Activated CD8-positive, alpha-beta memory T cell treated with anti-CD3 and anti-CD28 coated beads, Interleukin-2, amount 10 ng/mL, durations not matched to agents 7 days and 5 days (primary cell): ENCODE measurements around the gene SORCS2. TPM values are rescaled to one million over a fixed set of nuclear protein-coding genes. Genes with fewer than 3 reads are reported as not detected.
A peak's percentile ranks its signal among the peaks of the same experiment; 100 is the strongest.

ENCODE experiments used
- ATAC-seq: fragments of 150-1000 bp; cut with Tn5 transposase; one replicate; pipeline ENCODE4 v1.10.0; 2021; ENCODE audit warnings: moderate library complexity
- CTCF ChIA-PET: fragments of 350-600 bp; sonication (Branson Sonifier 250); formaldehyde crosslinking; loops from one replicate; lab custom pipeline; 2021; ENCODE audit warnings: antibody characterized with exemption; lab: Charles Lee
- DNase-seq: peaks from one replicate; pipeline ENCODE4 v3.0.0-alpha.2; 2020
- H3K27ac Mint-ChIP-seq: one replicate; pipeline ENCODE4 v1.8.0; 2021; ENCODE audit warnings: mild to moderate bottlenecking, mixed read lengths
- H3K27me3 Mint-ChIP-seq: one replicate; pipeline ENCODE4 v1.8.0; 2021; ENCODE audit warnings: mixed read lengths
- H3K36me3 Mint-ChIP-seq: one replicate; pipeline ENCODE4 v1.8.0; 2021; ENCODE audit warnings: mild to moderate bottlenecking, mixed read lengths
- H3K4me1 Mint-ChIP-seq: one replicate; pipeline ENCODE4 v1.8.0; 2021; ENCODE audit warnings: mixed read lengths
- H3K4me3 Mint-ChIP-seq: one replicate; pipeline ENCODE4 v1.8.0; 2021; ENCODE audit warnings: mild to moderate bottlenecking, moderate library complexity, mixed read lengths
- H3K9me3 Mint-ChIP-seq: one replicate; pipeline ENCODE4 v1.8.0; 2022; ENCODE audit warnings: low read depth, mixed read lengths
- total RNA-seq, 2 experiments: library from RNA; stranded (reverse); gene quantifications; one replicate each; pipeline ENCODE4 v1.2.3, GENCODE V29; 2021

SORCS2 gene
- total RNA-seq, 2 experiments from 2014 or later, result 0.05 to 0.06 TPM

- ATAC-seq (no peak), DNase-seq (peak; percentile 22)
- no peaks in the 10 kb centered on the region for H3K9me3 Mint-ChIP-seq
- no peaks in the 10 kb centered on the region for H3K27me3 Mint-ChIP-seq
- no peaks in the 10 kb centered on the region for H3K4me1 Mint-ChIP-seq
- H3K27ac Mint-ChIP-seq, result no peak overlapping the region
- H3K36me3 Mint-ChIP-seq, result no peaks in the 10 kb centered on the region
- CTCF ChIA-PET, result no interaction called here
- no peak overlapping the region for H3K4me3 Mint-ChIP-seq
Measured at GRCh38 chr4:7424553-7425111, 232.3 kb downstream of the SORCS2 start.

- no peak overlapping the region for H3K4me3 Mint-ChIP-seq
- CTCF ChIA-PET, result no interaction called here
Measured at GRCh38 chr4:7425124-7425523, 232.8 kb downstream of the SORCS2 start.

GRCh38 chr4:7425591-7426468, 233.5 kb downstream of the SORCS2 start:
- ATAC-seq (no peak), DNase-seq (peak; percentile 22)
- Mint-ChIP-seq H3K9me3 (no peaks in the 10 kb centered on the region), H3K27ac (no peak overlapping the region), H3K36me3 (no peaks in the 10 kb centered on the region), H3K4me1 (no peaks in the 10 kb centered on the region), H3K4me3 (no peak overlapping the region), H3K27me3 (no peaks in the 10 kb centered on the region)
- CTCF ChIA-PET, result no interaction called here

More at GRCh38 chr4:7425124-7425523, 232.8 kb downstream of the SORCS2 start:
- H3K4me1 Mint-ChIP-seq, result no peaks in the 10 kb centered on the region
- H3K27ac Mint-ChIP-seq, result no peak overlapping the region
- H3K36me3 Mint-ChIP-seq, result no peaks in the 10 kb centered on the region
- H3K9me3 Mint-ChIP-seq, result no peaks in the 10 kb centered on the region
- no peak for ATAC-seq
- DNase-seq, result peak; percentile 35
- no peaks in the 10 kb centered on the region for H3K27me3 Mint-ChIP-seq

GRCh38 chr4:7426525-7427171, 234.3 kb downstream of the SORCS2 start:
- no peak for ATAC-seq
- H3K27ac Mint-ChIP-seq, result no peak overlapping the region
- no peak for DNase-seq

GRCh38 chr4:7427361-7427760, 235.0 kb downstream of the SORCS2 start:
- Mint-ChIP-seq H3K4me3 (no peak overlapping the region), H3K4me1 (no peaks in the 10 kb centered on the region), H3K9me3 (no peaks in the 10 kb centered on the region), H3K27me3 (no peaks in the 10 kb centered on the region), H3K27ac (no peak overlapping the region), H3K36me3 (no peaks in the 10 kb centered on the region)
- DNase-seq (no peak), ATAC-seq (no peak)
- CTCF ChIA-PET, result no interaction called here

More at GRCh38 chr4:7426525-7427171, 234.3 kb downstream of the SORCS2 start:
- Mint-ChIP-seq H3K4me1 (no peaks in the 10 kb centered on the region), H3K36me3 (no peaks in the 10 kb centered on the region), H3K4me3 (no peak overlapping the region), H3K9me3 (no peaks in the 10 kb centered on the region), H3K27me3 (no peaks in the 10 kb centered on the region)
- CTCF ChIA-PET, result no interaction called here

- Mint-ChIP-seq H3K9me3 (no peaks in the 10 kb centered on the region), H3K4me1 (no peaks in the 10 kb centered on the region), H3K27ac (no peak overlapping the region), H3K27me3 (no peaks in the 10 kb centered on the region), H3K4me3 (no peak overlapping the region), H3K36me3 (no peaks in the 10 kb centered on the region)
- CTCF ChIA-PET, result no interaction called here
- ATAC-seq (no peak), DNase-seq (no peak)
Measured at GRCh38 chr4:7427831-7428260, 235.5 kb downstream of the SORCS2 start.

- DNase-seq, result no peak
- no peaks in the 10 kb centered on the region for H3K9me3 Mint-ChIP-seq
- H3K4me3 Mint-ChIP-seq, result no peak overlapping the region
- CTCF ChIA-PET, result no interaction called here
- no peak overlapping the region for H3K27ac Mint-ChIP-seq
- no peaks in the 10 kb centered on the region for H3K36me3 Mint-ChIP-seq
- H3K4me1 Mint-ChIP-seq, result no peaks in the 10 kb centered on the region
- H3K27me3 Mint-ChIP-seq, result no peaks in the 10 kb centered on the region
- no peak for ATAC-seq
Measured at GRCh38 chr4:7428261-7429068, 236.1 kb downstream of the SORCS2 start.

GRCh38 chr4:7429069-7429416, 236.7 kb downstream of the SORCS2 start:
- no peak for ATAC-seq
- Mint-ChIP-seq H3K27me3 (no peaks in the 10 kb centered on the region), H3K9me3 (no peaks in the 10 kb centered on the region), H3K27ac (no peak overlapping the region), H3K4me3 (no peak overlapping the region), H3K4me1 (no peaks in the 10 kb centered on the region), H3K36me3 (no peaks in the 10 kb centered on the region)
- CTCF ChIA-PET, result no interaction called here
- no peak for DNase-seq

- no peak overlapping the region for H3K4me3 Mint-ChIP-seq
- no peaks in the 10 kb centered on the region for H3K4me1 Mint-ChIP-seq
- ATAC-seq (no peak), DNase-seq (no peak)
- H3K27ac Mint-ChIP-seq, result no peak overlapping the region
- H3K27me3 Mint-ChIP-seq, result no peaks in the 10 kb centered on the region
- H3K36me3 Mint-ChIP-seq, result no peaks in the 10 kb centered on the region
- CTCF ChIA-PET, result no interaction called here
- no peaks in the 10 kb centered on the region for H3K9me3 Mint-ChIP-seq
Measured at GRCh38 chr4:7429601-7430078, 237.3 kb downstream of the SORCS2 start.

- Mint-ChIP-seq H3K27me3 (no peaks in the 10 kb centered on the region), H3K4me1 (no peaks in the 10 kb centered on the region), H3K9me3 (no peaks in the 10 kb centered on the region), H3K27ac (no peak overlapping the region), H3K36me3 (no peaks in the 10 kb centered on the region), H3K4me3 (no peak overlapping the region)
- CTCF ChIA-PET, result no interaction called here
- ATAC-seq, result no peak
- no peak for DNase-seq
Measured at GRCh38 chr4:7430368-7430964, 238.1 kb downstream of the SORCS2 start.

GRCh38 chr4:7430965-7431695, 238.8 kb downstream of the SORCS2 start:
- Mint-ChIP-seq H3K27ac (no peak overlapping the region), H3K4me1 (no peaks in the 10 kb centered on the region), H3K27me3 (no peaks in the 10 kb centered on the region), H3K9me3 (no peaks in the 10 kb centered on the region), H3K36me3 (no peaks in the 10 kb centered on the region), H3K4me3 (no peak overlapping the region)
- ATAC-seq (no peak), DNase-seq (no peak)
- CTCF ChIA-PET, result no interaction called here

- DNase-seq (no peak), ATAC-seq (no peak)
- no peak overlapping the region for H3K27ac Mint-ChIP-seq
- CTCF ChIA-PET, result no interaction called here
- H3K9me3 Mint-ChIP-seq, result no peaks in the 10 kb centered on the region
- H3K4me3 Mint-ChIP-seq, result no peak overlapping the region
- no peaks in the 10 kb centered on the region for H3K36me3 Mint-ChIP-seq
- no peaks in the 10 kb centered on the region for H3K27me3 Mint-ChIP-seq
- no peaks in the 10 kb centered on the region for H3K4me1 Mint-ChIP-seq
Measured at GRCh38 chr4:7431696-7432530, 239.6 kb downstream of the SORCS2 start.
